Measurements from ENCODE around the gene SLC5A12.

GRCh38 chr11:26688701-26689100 lies 33.2 kb downstream of the SLC5A12 start:
- no peak for TF ChIP-seq POLR2A (IDR thresholded peaks at IDR 0.05)
- TF ChIP-seq, protein P1, sequence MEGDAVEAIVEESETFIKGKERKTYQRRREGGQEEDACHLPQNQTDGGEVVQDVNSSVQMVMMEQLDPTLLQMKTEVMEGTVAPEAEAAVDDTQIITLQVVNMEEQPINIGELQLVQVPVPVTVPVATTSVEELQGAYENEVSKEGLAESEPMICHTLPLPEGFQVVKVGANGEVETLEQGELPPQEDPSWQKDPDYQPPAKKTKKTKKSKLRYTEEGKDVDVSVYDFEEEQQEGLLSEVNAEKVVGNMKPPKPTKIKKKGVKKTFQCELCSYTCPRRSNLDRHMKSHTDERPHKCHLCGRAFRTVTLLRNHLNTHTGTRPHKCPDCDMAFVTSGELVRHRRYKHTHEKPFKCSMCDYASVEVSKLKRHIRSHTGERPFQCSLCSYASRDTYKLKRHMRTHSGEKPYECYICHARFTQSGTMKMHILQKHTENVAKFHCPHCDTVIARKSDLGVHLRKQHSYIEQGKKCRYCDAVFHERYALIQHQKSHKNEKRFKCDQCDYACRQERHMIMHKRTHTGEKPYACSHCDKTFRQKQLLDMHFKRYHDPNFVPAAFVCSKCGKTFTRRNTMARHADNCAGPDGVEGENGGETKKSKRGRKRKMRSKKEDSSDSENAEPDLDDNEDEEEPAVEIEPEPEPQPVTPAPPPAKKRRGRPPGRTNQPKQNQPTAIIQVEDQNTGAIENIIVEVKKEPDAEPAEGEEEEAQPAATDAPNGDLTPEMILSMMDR (IDR thresholded peaks at IDR 0.05) = no peak
